ENCODE data around the gene ASB16.

ASB16 gene

DNA sequence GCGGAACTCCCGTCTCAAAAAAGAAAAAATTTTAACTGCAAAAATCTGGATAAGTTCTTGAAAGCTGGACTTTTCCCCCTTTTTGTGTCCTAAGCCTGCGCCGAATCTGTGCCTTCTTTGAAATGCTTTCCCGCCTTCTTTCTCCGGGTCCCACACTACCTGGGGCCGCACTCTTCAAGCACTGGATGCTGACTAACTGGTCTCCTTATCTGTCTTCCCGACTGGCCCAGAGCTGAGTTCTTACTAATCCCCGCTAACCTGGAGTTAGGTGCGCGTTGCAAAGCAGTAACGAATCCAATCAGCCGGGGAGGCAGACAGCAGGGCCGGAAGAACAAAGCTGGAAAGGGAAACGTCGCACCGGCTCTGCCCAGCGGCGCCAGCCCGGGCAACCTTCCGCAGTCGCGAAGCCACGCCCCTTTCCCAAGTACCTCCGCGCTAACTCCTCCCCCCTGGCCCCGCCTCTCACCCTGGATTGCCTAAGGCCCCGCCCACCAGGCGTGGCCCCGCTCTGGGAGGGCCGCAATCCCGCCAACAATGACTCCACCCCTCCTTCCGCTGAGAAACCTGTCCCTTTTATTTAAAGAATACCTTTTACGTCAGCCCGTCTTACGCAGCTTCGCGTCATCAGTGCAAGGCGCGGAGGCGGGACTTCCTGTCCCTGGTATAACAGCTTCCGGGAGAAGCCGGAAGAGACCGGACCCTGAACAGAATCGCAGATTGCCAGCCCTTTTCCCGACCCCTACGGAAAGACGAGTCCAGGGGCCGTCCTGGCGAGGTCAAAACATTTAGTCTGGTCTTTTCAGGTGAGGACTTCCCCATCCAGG lies 16.0 kb downstream of the ASB16 start, which contains the start of gene TMUB2:
TSS of gene TMUB2 (plus strand) at position 666 of the 824 bp plus-strand sequence. CDS start 737 bp downstream, outside the sequence.
- Histone ChIP-seq H3F3A (ENCODE audit: control insufficient read depth, insufficient read depth) (peaks cover 3% of the 10 kb centered on the region; the same call in 1 of the 2 replicates), H4K20me1 (ENCODE audit: control insufficient read depth, insufficient read depth, low read depth, low read length) (0 out of 2 replicates have a peak, but pooled peaks cover 5% of the 10 kb centered on the region), H3K27ac (ENCODE audit: low read depth, low read length) (peak within 1 kb of the TSS; percentile 78), H3K9me2 (replicated peaks; ENCODE audit: control insufficient read depth, low read length) (no peaks in the 10 kb centered on the region), H3K4me3 (ENCODE audit: low read length) (peak within 1 kb of the TSS; percentile 96), H3K9me3 (ENCODE audit: control insufficient read depth, insufficient read depth, low read length) (no peaks in the 10 kb centered on the region), H3K4me1 (ENCODE audit: control insufficient read depth, low read length) (peaks cover 28% of the 10 kb centered on the region), H3K27me3 (ENCODE audit: control insufficient read depth, low read length) (no peaks in the 10 kb centered on the region), H3K4me2 (ENCODE audit: low read length) (peak within 1 kb of the TSS; percentile 72), H3K36me3 (ENCODE audit: control insufficient read depth, low read length) (peaks cover 32% of the 10 kb centered on the region), H3K79me2 (ENCODE audit: control insufficient read depth, low read length) (peaks cover 66% of the 10 kb centered on the region)
- TF ChIP-seq, protein P1, sequence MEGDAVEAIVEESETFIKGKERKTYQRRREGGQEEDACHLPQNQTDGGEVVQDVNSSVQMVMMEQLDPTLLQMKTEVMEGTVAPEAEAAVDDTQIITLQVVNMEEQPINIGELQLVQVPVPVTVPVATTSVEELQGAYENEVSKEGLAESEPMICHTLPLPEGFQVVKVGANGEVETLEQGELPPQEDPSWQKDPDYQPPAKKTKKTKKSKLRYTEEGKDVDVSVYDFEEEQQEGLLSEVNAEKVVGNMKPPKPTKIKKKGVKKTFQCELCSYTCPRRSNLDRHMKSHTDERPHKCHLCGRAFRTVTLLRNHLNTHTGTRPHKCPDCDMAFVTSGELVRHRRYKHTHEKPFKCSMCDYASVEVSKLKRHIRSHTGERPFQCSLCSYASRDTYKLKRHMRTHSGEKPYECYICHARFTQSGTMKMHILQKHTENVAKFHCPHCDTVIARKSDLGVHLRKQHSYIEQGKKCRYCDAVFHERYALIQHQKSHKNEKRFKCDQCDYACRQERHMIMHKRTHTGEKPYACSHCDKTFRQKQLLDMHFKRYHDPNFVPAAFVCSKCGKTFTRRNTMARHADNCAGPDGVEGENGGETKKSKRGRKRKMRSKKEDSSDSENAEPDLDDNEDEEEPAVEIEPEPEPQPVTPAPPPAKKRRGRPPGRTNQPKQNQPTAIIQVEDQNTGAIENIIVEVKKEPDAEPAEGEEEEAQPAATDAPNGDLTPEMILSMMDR (IDR thresholded peaks at IDR 0.05; ENCODE audit: low read depth, low read length, poor library complexity, severe bottlenecking): no peak
- TF ChIP-seq EZH2phosphoT487 (IDR thresholded peaks at IDR 0.05; ENCODE audit: borderline replicate concordance, low read length): no peak

DNA sequence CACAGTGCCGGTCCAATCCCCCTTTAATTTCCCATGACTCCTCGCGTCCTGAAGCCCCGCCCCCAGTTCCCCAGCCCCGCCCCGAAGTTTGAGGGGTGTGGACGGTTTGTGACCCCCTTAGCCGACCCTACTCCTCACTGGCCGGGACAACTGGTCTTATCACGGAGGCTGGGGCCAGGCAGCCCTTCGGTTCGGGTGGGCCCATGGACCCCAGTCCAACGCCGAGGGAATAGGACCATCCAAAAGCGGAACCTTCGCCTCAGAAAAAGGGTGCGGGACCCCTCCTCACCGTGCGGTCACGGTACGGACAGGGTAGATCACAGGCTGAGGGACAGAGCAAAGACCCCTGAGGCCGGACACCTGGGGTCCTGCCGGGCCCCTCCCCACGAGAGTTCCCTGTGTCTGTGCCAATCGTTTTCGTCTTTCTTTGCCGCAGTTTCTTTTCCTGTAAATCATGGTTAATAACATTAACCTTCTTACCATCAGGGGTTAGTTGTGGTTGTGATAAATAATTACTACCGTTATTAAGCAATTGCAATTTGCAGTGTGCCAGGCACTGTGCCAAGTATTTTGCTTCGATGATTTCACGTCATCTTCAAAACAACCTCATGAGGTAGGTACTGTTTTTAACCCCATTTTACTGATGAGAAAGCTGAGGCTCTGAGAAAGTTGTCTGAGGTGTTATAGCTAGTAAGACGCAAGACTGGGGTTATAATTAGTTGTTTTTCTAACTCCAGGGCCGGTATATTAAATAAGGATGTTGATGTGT lies 16.8 kb downstream of the ASB16 start:
- H3F3A ChIP-seq (ENCODE audit: control insufficient read depth, insufficient read depth): peaks cover 4% of the 10 kb centered on the region
- peaks cover 58% of the 10 kb centered on the region for H3K79me2 ChIP-seq (ENCODE audit: control insufficient read depth, low read length)
- H3K27ac ChIP-seq (ENCODE audit: low read depth, low read length): peak overlapping the region; percentile 74
- H3K27me3 ChIP-seq (ENCODE audit: control insufficient read depth, low read length): no peaks in the 10 kb centered on the region
- peak overlapping the region; percentile 68 for H3K4me2 ChIP-seq (ENCODE audit: low read length)
- peaks cover 28% of the 10 kb centered on the region for H3K4me1 ChIP-seq (ENCODE audit: control insufficient read depth, low read length)
- H3K9me2 ChIP-seq (replicated peaks; ENCODE audit: control insufficient read depth, low read length): no peaks in the 10 kb centered on the region
- H4K20me1 ChIP-seq (ENCODE audit: control insufficient read depth, insufficient read depth, low read depth, low read length): 0 out of 2 replicates have a peak, but pooled peaks cover 5% of the 10 kb centered on the region
- H3K36me3 ChIP-seq (ENCODE audit: control insufficient read depth, low read length): peaks cover 31% of the 10 kb centered on the region
- H3K4me3 ChIP-seq (ENCODE audit: low read length): peak overlapping the region; percentile 96
- no peaks in the 10 kb centered on the region for H3K9me3 ChIP-seq (ENCODE audit: control insufficient read depth, insufficient read depth, low read length)
- TF ChIP-seq, protein P1 (IDR thresholded peaks at IDR 0.05; ENCODE audit: low read depth, low read length, poor library complexity, severe bottlenecking): no peak
- TF ChIP-seq EZH2phosphoT487 (IDR thresholded peaks at IDR 0.05; ENCODE audit: borderline replicate concordance, low read length): no peak

DNA sequence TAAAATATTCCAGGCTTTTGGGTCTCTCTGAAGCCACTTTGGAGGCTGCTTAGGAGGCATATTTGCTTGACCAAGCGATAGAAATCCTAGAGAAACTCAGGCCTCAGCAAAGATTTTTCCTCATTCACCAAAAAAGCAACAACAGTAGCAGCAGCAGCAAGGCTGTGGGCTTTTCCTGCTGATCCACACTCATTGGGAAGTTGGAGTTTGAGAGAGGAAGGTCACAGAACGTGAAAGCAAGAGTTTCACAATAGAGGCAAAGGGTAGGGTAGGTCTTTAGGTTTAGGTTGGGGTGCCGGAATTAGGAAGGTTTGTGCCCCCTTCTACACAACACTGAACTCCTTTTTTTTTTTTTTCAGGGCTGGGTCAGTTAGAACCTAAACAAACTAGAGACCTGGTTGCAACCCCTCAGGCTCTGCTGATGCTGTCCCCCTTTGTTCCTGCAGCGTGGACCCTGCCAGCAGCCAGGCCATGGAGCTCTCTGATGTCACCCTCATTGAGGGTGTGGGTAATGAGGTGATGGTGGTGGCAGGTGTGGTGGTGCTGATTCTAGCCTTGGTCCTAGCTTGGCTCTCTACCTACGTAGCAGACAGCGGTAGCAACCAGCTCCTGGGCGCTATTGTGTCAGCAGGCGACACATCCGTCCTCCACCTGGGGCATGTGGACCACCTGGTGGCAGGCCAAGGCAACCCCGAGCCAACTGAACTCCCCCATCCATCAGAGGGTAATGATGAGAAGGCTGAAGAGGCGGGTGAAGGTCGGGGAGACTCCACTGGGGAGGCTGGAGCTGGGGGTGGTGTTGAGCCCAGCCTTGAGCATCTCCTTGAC lies 18.3 kb downstream of the ASB16 start:
- peaks cover 7% of the 10 kb centered on the region for H3F3A ChIP-seq (ENCODE audit: control insufficient read depth, insufficient read depth)
- no peaks in the 10 kb centered on the region for H3K9me3 ChIP-seq (ENCODE audit: control insufficient read depth, insufficient read depth, low read length)
- no peak for TF ChIP-seq EZH2phosphoT487 (IDR thresholded peaks at IDR 0.05; ENCODE audit: borderline replicate concordance, low read length)
- TF ChIP-seq, protein P1 (IDR thresholded peaks at IDR 0.05; ENCODE audit: low read depth, low read length, poor library complexity, severe bottlenecking): no peak
- no peaks in the 10 kb centered on the region for H3K27me3 ChIP-seq (ENCODE audit: control insufficient read depth, low read length)
- peaks cover 28% of the 10 kb centered on the region for H3K4me1 ChIP-seq (ENCODE audit: control insufficient read depth, low read length)
- no peaks in the 10 kb centered on the region for H3K9me2 ChIP-seq (replicated peaks; ENCODE audit: control insufficient read depth, low read length)
- H3K27ac ChIP-seq (ENCODE audit: low read depth, low read length): no peak overlapping the region
- peaks cover 41% of the 10 kb centered on the region for H3K36me3 ChIP-seq (ENCODE audit: control insufficient read depth, low read length)
- H3K4me3 ChIP-seq (ENCODE audit: low read length): peak overlapping the region; percentile 96; the same call in 1 of the 2 replicates
- peaks cover 43% of the 10 kb centered on the region for H3K79me2 ChIP-seq (ENCODE audit: control insufficient read depth, low read length)
- 0 out of 2 replicates have a peak, but pooled peaks cover 5% of the 10 kb centered on the region for H4K20me1 ChIP-seq (ENCODE audit: control insufficient read depth, insufficient read depth, low read depth, low read length)
- H3K4me2 ChIP-seq (ENCODE audit: low read length): peak overlapping the region; percentile 68
